ENCODE data around the gene STAU1.

The STAU1 gene

DNA sequence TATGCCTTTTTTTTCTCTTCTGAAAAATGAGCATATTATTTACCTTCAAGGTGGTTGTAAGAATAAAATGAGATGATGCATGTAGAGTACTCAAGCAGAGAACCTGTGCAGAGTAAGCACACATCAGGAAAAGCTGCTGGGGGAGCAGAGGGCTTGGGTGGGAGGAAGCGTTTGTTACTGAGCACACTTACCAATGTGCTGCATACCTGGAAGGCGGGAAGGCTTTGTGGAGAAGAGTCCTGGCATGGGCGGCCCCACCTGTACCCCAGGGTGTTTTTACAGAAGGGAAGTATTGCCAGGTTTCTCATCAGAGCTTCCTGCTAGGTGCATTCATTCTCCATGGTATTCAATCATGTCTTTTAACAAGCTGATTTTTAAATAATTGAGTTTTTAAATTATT, 89.1 kb downstream of the STAU1 start:
- TF ChIP-seq CEBPB (IDR thresholded peaks at IDR 0.05) = no peak
- no peak for TF ChIP-seq CREB1 (IDR thresholded peaks at IDR 0.05; ENCODE audit: low read depth)
- TF ChIP-seq NFIC (IDR thresholded peaks at IDR 0.05) = no peak
- TF ChIP-seq EP300 (IDR thresholded peaks at IDR 0.05; ENCODE audit: borderline replicate concordance) = no peak
- TF ChIP-seq TCF12 (IDR thresholded peaks at IDR 0.05; ENCODE audit: low read depth) = no peak
- no peak for TF ChIP-seq FOXM1 (IDR thresholded peaks at IDR 0.05; ENCODE audit: borderline replicate concordance, low read depth)
- TF ChIP-seq, protein P1, sequence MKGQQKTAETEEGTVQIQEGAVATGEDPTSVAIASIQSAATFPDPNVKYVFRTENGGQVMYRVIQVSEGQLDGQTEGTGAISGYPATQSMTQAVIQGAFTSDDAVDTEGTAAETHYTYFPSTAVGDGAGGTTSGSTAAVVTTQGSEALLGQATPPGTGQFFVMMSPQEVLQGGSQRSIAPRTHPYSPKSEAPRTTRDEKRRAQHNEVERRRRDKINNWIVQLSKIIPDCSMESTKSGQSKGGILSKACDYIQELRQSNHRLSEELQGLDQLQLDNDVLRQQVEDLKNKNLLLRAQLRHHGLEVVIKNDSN (IDR thresholded peaks at IDR 0.05) = no peak
- TF ChIP-seq YY1 (IDR thresholded peaks at IDR 0.05; ENCODE audit: low read depth) = no peak
- TF ChIP-seq, protein P2, sequence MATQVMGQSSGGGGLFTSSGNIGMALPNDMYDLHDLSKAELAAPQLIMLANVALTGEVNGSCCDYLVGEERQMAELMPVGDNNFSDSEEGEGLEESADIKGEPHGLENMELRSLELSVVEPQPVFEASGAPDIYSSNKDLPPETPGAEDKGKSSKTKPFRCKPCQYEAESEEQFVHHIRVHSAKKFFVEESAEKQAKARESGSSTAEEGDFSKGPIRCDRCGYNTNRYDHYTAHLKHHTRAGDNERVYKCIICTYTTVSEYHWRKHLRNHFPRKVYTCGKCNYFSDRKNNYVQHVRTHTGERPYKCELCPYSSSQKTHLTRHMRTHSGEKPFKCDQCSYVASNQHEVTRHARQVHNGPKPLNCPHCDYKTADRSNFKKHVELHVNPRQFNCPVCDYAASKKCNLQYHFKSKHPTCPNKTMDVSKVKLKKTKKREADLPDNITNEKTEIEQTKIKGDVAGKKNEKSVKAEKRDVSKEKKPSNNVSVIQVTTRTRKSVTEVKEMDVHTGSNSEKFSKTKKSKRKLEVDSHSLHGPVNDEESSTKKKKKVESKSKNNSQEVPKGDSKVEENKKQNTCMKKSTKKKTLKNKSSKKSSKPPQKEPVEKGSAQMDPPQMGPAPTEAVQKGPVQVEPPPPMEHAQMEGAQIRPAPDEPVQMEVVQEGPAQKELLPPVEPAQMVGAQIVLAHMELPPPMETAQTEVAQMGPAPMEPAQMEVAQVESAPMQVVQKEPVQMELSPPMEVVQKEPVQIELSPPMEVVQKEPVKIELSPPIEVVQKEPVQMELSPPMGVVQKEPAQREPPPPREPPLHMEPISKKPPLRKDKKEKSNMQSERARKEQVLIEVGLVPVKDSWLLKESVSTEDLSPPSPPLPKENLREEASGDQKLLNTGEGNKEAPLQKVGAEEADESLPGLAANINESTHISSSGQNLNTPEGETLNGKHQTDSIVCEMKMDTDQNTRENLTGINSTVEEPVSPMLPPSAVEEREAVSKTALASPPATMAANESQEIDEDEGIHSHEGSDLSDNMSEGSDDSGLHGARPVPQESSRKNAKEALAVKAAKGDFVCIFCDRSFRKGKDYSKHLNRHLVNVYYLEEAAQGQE (IDR thresholded peaks at IDR 0.05; ENCODE audit: low read depth) = no peak
- TF ChIP-seq, protein P3, sequence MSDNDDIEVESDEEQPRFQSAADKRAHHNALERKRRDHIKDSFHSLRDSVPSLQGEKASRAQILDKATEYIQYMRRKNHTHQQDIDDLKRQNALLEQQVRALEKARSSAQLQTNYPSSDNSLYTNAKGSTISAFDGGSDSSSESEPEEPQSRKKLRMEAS (IDR thresholded peaks at IDR 0.05) = no peak
- no peak for TF ChIP-seq EGR1 (IDR thresholded peaks at IDR 0.05)
- TF ChIP-seq TAF1 (IDR thresholded peaks at IDR 0.05; ENCODE audit: low read depth) = no peak
- TF ChIP-seq TEAD4 (IDR thresholded peaks at IDR 0.05) = no peak
- TF ChIP-seq ZBTB7A (IDR thresholded peaks at IDR 0.05; ENCODE audit: low read depth) = no peak

GRCh38 chr20:49098136-49098535, 90.0 kb downstream of the STAU1 start:
- TF ChIP-seq, protein P2 (IDR thresholded peaks at IDR 0.05; ENCODE audit: low read depth) = no peak
- TF ChIP-seq TCF12 (IDR thresholded peaks at IDR 0.05; ENCODE audit: low read depth) = no peak
- no peak for TF ChIP-seq CREB1 (IDR thresholded peaks at IDR 0.05; ENCODE audit: low read depth)
- TF ChIP-seq RAD21 (IDR thresholded peaks at IDR 0.05; ENCODE audit: low read depth) = no peak
- TF ChIP-seq TAF1 (IDR thresholded peaks at IDR 0.05; ENCODE audit: low read depth) = no peak
- TF ChIP-seq, protein P3 (IDR thresholded peaks at IDR 0.05) = no peak

- TF ChIP-seq RAD21 (IDR thresholded peaks at IDR 0.05; ENCODE audit: low read depth) (no peak), CEBPB (IDR thresholded peaks at IDR 0.05) (no peak), TAF1 (IDR thresholded peaks at IDR 0.05; ENCODE audit: low read depth) (no peak), YY1 (IDR thresholded peaks at IDR 0.05; ENCODE audit: low read depth) (no peak), NFIC (IDR thresholded peaks at IDR 0.05) (no peak), ZBTB7A (IDR thresholded peaks at IDR 0.05; ENCODE audit: low read depth) (no peak), TEAD4 (IDR thresholded peaks at IDR 0.05) (no peak), FOXM1 (IDR thresholded peaks at IDR 0.05; ENCODE audit: borderline replicate concordance, low read depth) (no peak), EP300 (IDR thresholded peaks at IDR 0.05; ENCODE audit: borderline replicate concordance) (no peak), TCF12 (IDR thresholded peaks at IDR 0.05; ENCODE audit: low read depth) (no peak), CREB1 (IDR thresholded peaks at IDR 0.05; ENCODE audit: low read depth) (no peak), EGR1 (IDR thresholded peaks at IDR 0.05) (no peak)
- TF ChIP-seq, protein P2 (IDR thresholded peaks at IDR 0.05; ENCODE audit: low read depth) = no peak
- TF ChIP-seq, protein P1 (IDR thresholded peaks at IDR 0.05) = no peak
- TF ChIP-seq, protein P3 (IDR thresholded peaks at IDR 0.05) = no peak
Observed at GRCh38 chr20:49097159-49097558, 91.0 kb downstream of the STAU1 start.

- TF ChIP-seq TEAD4 (IDR thresholded peaks at IDR 0.05) = no peak
- no peak for TF ChIP-seq YY1 (IDR thresholded peaks at IDR 0.05; ENCODE audit: low read depth)
- no peak for TF ChIP-seq TCF12 (IDR thresholded peaks at IDR 0.05; ENCODE audit: low read depth)
- TF ChIP-seq RAD21 (IDR thresholded peaks at IDR 0.05; ENCODE audit: low read depth) = no peak
- TF ChIP-seq, protein P3 (IDR thresholded peaks at IDR 0.05) = no peak
- TF ChIP-seq, protein P1 (IDR thresholded peaks at IDR 0.05) = no peak
- TF ChIP-seq NFIC (IDR thresholded peaks at IDR 0.05) = no peak
- no peak for TF ChIP-seq FOXM1 (IDR thresholded peaks at IDR 0.05; ENCODE audit: borderline replicate concordance, low read depth)
- TF ChIP-seq TAF1 (IDR thresholded peaks at IDR 0.05; ENCODE audit: low read depth) = no peak
- TF ChIP-seq CEBPB (IDR thresholded peaks at IDR 0.05) = no peak
- TF ChIP-seq EP300 (IDR thresholded peaks at IDR 0.05; ENCODE audit: borderline replicate concordance) = no peak
- TF ChIP-seq, protein P2 (IDR thresholded peaks at IDR 0.05; ENCODE audit: low read depth) = no peak
- TF ChIP-seq ZBTB7A (IDR thresholded peaks at IDR 0.05; ENCODE audit: low read depth) = no peak
Observed at GRCh38 chr20:49096203-49096730, 91.9 kb downstream of the STAU1 start.
